Epithelial cell of esophagus (primary cell): ENCODE results near the gene ZNF226.
"Not testable (repeated sequence)": the region's sequence is repeated elsewhere in the genome, so short reads cannot be mapped to it uniquely, and the experiment has no call there.

Experiments
- DNase-seq: peaks from one replicate; pipeline ENCODE4 v3.0.0; 2010; ENCODE audit warnings: low read depth
- H3K4me3 ChIP-seq: 2 replicates; pipeline ENCODE4 v1.5.1; 2011; ENCODE audit warnings: mild to moderate bottlenecking, low read length, control low read depth
- TF ChIP-seq, protein P1 (sequence below): IDR thresholded peaks from 2 replicates; pipeline ENCODE4 v1.5.1; 2011; ENCODE audit warnings: low read depth, mild to moderate bottlenecking, low read length, control low read depth, inconsistent platforms; ENCODE audit not compliant: insufficient read depth; ENCODE audit errors: missing control alignments

Gene ZNF226

DNA sequence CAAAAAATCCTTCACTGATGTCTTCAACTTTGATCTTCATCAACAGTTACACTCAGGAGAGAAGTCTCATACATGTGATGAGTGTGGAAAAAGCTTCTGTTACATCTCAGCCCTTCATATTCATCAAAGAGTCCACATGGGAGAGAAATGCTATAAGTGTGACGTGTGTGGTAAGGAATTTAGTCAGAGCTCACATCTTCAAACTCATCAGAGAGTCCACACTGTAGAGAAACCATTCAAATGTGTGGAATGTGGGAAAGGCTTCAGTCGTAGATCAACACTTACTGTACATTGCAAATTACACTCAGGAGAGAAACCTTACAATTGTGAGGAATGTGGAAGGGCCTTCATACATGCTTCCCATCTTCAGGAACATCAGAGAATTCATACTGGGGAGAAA, 8.4 kb upstream of the ZNF226 start:
- TF ChIP-seq, protein P1, sequence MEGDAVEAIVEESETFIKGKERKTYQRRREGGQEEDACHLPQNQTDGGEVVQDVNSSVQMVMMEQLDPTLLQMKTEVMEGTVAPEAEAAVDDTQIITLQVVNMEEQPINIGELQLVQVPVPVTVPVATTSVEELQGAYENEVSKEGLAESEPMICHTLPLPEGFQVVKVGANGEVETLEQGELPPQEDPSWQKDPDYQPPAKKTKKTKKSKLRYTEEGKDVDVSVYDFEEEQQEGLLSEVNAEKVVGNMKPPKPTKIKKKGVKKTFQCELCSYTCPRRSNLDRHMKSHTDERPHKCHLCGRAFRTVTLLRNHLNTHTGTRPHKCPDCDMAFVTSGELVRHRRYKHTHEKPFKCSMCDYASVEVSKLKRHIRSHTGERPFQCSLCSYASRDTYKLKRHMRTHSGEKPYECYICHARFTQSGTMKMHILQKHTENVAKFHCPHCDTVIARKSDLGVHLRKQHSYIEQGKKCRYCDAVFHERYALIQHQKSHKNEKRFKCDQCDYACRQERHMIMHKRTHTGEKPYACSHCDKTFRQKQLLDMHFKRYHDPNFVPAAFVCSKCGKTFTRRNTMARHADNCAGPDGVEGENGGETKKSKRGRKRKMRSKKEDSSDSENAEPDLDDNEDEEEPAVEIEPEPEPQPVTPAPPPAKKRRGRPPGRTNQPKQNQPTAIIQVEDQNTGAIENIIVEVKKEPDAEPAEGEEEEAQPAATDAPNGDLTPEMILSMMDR, result no peak
- H3K4me3 ChIP-seq, result no peak overlapping the region
- no peak for DNase-seq

DNA sequence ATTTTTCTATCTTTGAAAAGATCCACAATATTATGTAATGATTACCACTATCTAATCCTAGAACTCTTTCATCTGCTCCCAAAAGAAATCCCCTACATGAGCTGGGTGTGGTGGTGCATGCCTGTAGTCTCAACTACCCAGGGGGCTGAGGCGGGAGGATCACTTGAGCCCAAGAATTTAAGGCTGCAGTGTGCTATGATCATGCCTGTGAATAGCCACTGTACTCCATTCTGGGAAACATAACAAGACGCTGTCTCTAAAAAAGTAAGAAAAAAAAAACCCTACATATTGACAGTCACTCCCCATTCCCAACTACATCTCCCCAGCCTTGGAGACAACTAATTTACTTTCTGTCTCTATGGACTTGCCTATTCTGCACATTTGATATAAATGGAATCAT, 1.1 kb upstream of the ZNF226 start:
- no peak overlapping the region for H3K4me3 ChIP-seq

DNA sequence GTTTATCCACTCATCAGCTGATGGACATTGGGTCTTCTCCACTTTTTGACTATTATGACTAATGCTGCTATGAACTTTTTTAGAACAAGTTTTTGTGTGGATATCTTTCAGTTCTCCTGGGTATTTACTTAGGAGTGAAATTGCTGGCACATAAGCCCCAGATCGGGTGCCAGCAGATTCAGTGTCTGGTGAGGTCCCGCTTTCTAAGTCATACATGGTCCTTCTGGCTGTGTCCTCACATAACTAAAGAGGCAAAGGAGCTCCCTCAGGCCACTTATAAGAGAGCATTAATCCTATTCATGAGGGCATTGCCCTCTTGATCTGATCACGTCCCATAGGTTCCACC, 600 bp upstream of the ZNF226 start:
- TF ChIP-seq, protein P1, result no peak
- H3K4me3 ChIP-seq, result peak overlapping the region; percentile 100
- DNase-seq, result no peak

More for the DNA sequence above, 1.1 kb upstream of the ZNF226 start:
- TF ChIP-seq, protein P1, result no peak
- no peak for DNase-seq

DNA sequence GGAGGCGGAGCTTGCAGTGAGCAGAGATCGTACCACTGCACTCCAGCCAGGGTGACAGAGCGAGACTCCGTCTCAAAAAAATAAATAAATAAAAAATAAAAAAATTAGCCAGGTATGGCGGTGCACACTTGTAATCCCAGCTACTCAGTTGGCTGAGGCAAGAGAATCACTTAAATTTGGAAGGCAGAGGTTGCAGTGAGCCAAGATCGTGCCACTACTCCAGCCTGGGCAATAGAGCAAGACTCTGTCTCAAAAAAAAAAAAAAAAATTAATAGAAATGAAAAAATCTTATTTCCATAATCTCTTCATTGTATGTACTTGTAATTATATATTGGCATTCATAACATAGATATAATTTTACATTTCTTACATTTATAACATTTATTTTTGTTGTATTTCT, 5.8 kb downstream of the ZNF226 start:
- H3K4me3 ChIP-seq, DNase-seq: not testable (repeated sequence)

DNA sequence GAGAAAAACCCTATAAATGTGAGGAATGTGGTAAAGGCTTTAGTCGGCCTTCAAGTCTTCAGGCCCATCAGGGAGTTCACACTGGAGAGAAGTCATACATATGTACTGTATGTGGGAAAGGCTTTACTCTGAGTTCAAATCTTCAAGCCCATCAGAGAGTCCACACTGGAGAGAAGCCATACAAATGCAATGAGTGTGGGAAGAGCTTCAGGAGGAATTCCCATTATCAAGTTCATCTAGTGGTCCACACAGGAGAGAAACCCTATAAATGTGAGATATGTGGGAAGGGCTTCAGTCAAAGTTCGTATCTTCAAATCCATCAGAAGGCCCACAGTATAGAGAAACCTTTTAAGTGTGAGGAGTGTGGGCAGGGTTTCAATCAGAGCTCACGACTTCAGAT, 11.7 kb downstream of the ZNF226 start:
- no peak for DNase-seq
- TF ChIP-seq, protein P1, result no peak
- no peak overlapping the region for H3K4me3 ChIP-seq

DNA sequence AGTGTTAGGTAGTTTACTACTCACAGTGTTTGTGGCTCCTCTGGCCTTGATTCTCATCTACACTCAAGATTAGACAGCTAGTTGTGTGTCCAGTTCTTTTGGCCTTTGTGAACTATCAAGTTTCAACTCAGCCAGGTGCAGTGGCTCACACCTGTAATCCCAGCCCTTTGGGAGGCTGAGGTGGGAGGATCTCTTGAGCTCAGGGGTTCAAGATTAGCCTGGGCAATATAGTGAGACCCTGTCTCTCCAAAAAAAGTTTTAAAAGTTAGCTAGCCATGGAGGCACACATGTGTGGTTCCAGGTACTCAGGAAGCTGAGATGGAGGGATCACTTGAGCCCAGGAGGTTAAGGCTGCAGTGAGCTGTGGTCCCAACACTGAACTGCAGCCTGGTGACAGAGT, 16.1 kb downstream of the ZNF226 start:
- DNase-seq, result no peak
- TF ChIP-seq, protein P1, result no peak
- H3K4me3 ChIP-seq, result no peak overlapping the region

DNA sequence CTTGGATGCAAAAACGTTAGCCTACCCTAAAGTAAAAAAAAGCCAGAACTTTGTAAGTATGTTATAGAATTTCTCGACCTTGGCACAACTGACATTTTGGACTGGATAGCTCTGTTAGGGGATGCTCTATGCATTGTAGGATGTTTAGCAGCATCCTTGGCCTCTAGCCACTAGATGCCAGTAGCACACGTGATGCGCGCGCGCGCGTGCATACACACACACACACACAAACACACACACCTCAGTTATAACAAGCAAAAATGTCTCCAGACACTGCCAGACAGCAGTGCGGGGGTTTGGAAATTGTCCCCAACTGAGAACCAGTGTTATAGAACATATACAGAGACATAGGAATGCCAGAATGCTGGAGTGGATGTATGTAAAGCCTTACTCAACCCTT, 17.2 kb downstream of the ZNF226 start:
- TF ChIP-seq, protein P1, result no peak
- DNase-seq, result no peak
- no peak overlapping the region for H3K4me3 ChIP-seq

DNA sequence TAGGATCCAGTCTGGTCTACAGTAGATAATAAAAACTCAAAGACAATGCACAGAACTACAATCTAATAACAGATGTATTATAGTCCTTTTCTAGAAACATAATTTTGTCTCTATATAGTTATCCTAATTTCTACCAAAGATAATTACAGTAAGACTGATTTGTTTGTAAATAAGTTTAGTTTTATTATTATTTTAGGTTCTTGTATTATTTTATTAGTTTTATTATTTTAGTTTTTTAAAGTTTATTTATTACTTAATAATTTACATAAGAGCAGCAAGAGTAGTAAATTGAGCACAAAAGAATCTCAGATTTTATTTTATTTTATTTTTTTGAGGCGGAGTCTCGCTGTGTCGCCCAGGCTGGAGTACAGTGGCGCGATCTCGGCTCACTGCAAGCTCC, 25.1 kb downstream of the ZNF226 start:
- H3K4me3 ChIP-seq, result no peak overlapping the region
- TF ChIP-seq, protein P1, result no peak
- no peak for DNase-seq
